VCaP (cell line): ENCODE results near the gene CHIC2.

Source experiments
- H3K27ac ChIP-seq: fragments of 450-650 bp; 2 replicates; pipeline ENCODE4 v1.5.1; 2017
- CTCF ChIP-seq: fragments of 450-650 bp; conservative IDR thresholded peaks from 2 replicates; pipeline ENCODE4 v1.5.1; 2017; ENCODE audit warnings: mild to moderate bottlenecking, moderate library complexity

Gene CHIC2

DNA sequence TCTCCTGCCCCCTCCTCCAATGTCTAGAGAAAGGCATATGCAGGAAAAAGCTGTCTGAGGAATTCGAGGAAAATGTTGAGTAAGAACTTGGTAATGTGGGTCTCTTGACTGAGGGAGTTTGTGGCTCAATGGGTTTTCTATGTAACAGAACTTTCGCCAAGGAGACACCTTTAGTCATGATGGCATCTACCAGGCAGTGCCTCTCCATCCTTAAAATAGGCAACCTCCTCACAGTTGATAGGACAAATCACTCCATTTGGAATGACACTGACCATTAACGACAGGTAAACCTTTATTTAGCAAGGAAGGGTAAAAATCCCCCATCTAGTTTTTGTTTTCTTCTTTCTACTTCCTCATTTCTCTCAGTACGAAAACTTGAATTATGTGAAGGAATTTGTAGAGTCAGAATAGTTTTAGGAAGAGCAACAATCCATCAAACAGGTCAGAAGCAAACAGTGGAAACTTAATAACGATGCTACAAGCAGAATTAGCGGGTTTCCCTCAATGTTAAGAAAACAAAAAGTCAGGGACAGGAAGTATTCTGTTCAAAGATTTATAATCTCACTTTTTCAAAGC, 38.2 kb upstream of the CHIC2 start:
- no peak for TF ChIP-seq CTCF
- H3K27ac ChIP-seq = no peak overlapping the region

DNA sequence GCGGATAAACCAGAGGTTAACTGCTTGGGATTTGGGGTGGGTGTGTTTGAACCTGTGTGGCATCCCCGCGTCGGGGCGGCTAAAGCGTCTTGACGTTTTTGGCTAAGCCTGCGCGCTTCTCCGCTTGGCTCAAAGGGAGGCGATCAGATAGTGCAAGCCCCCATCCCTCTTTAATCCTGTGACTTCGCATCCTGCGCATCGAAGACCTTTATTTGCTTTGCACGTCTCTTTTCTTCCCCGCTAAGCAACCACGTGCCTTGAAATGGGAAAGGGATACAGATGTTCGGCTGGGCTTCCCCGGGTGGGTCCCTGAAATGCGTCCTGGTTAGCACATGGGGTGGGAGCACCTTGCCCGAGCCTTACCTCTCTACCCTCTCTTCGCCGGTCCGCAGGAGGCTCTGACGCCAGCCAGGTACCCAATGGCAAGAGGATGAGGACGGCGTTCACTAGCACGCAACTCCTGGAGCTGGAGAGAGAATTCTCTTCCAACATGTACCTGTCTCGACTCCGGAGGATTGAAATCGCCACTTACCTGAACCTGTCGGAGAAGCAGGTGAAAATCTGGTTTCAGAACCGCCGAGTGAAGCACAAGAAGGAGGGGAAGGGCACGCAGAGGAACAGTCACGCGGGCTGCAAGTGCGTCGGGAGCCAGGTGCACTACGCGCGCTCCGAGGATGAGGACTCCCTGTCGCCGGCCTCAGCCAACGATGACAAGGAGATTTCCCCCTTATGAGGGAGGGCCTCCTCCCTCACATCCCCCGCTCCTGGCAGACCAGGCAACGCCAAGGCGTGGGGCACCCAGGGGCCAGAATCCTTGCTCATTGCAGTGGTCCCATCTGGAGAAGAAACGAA, 37.0 kb upstream of the CHIC2 start:
- H3K27ac ChIP-seq = no peak overlapping the region
- no peak for TF ChIP-seq CTCF

DNA sequence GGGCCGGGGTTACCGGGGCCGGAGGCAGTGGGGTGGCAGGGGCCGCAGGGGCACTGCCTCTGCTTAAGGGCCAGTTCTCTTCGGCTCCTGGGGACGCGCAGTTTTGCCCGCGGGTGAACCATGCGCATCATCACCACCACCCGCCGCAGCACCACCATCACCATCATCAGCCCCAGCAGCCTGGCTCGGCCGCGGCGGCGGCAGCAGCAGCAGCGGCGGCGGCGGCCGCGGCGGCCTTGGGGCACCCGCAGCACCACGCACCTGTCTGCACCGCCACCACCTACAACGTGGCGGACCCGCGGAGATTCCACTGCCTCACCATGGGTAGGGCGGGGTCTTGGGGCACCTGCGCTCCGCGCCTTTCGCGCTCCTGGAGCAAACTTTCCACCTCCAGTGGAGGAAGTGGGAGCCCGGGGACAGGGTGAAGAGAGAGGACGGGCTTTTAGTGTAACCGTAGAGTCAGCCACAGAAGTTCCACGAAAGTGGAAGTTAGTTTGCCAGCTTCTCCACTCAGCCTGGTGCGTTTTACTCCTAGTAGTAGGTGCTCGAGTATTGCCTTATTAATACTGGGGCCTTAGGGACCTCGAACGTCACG, 36.3 kb upstream of the CHIC2 start:
- H3K27ac ChIP-seq = no peak overlapping the region
- TF ChIP-seq CTCF = no peak

GRCh38 chr4:54099748-54100574, 35.6 kb upstream of the CHIC2 start, which contains the start of gene GSX2:
TSS of gene GSX2 (plus strand) at chr4:54100163. CDS start at chr4:54100345, 182 bp downstream.
- no peak within 1 kb of the TSS for H3K27ac ChIP-seq
- no peak for TF ChIP-seq CTCF

DNA sequence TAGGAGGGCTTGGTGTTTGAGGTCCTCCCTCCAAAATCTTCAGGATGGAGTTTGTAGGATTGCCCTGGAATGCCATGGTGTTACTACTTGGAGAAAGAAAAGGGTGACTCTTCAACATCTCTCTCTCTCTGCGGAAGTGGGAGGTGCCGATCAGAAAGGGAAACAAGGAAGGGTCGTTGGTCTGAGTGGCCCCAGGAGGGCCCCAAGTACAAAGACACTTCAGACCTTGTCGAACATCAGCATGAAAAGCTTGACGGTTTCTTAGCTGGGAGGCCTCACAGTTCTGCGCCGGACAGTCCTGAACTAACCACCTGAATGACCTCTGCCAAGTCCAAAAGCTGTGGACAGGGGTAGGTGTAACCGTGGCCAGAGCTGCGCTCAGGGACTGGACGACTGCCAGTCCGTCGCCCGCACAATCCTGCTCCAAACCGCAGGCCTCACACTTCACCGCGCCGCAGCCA, 34.9 kb upstream of the CHIC2 start:
- no peak for TF ChIP-seq CTCF
- no peak overlapping the region for H3K27ac ChIP-seq

DNA sequence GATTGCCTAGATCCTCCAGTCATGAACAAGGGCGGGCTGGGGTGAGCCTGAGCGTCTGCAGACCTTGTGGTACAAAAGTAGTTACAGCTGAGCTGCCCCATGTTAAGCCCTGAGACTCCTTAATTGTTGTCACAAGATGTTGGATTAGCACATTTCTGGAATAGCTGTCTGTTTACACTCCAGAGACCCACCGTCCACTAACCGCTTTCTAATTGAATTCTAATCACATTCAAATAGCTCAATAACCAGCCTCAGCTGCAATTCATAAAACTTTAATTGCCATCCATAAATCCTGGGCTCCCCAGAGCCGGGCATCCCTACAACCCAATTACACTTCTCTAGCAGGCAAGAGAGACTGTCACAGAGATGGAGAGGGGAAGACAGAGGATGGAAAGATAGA, 34.0 kb upstream of the CHIC2 start:
- no peak for TF ChIP-seq CTCF
- no peak overlapping the region for H3K27ac ChIP-seq
